ENCODE measurements around the gene MAN1A2. TPM values are rescaled to one million over a fixed set of nuclear protein-coding genes. Genes with fewer than 3 reads are reported as not detected.
"Not testable (repeated sequence)": the region's sequence is repeated elsewhere in the genome, so short reads cannot be mapped to it uniquely, and the experiment has no call there.

MAN1A2 gene
- polyA plus RNA-seq, 1 experiment = 11.9 TPM

DNA sequence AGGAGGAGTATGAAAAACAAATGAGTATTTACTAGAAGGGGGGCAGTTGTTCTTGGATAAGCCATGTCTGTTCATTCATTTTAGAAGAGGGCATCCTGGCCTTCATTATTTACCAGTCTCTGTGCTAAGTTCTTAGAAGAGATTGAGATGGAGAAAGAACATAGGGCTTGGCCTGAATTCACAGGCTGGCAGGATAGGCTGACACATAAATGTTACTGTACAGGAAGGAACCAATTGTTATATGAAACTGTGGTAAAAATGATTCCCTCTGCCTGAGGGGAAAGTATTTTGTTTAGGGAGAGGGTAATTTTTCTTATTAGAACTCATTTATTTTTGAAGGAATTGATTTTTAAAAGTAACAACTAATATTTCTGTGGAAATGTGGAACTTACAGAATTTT lies 99.5 kb downstream of the MAN1A2 start:
- ChIA-PET POLR2A (no interaction called here), CTCF (no interaction called here)
- Histone ChIP-seq H3K36me3 (ENCODE audit: control insufficient read depth, insufficient read depth, low read length) (no peaks in the 10 kb centered on the region), H3K4me3 (ENCODE audit: low read depth, low read length) (no peak overlapping the region), H3K27me3 (ENCODE audit: control insufficient read depth, insufficient read depth, low read length) (no peaks in the 10 kb centered on the region)
- no peak for DNase-seq (ENCODE audit: low read depth)
- TF ChIP-seq, protein P1, sequence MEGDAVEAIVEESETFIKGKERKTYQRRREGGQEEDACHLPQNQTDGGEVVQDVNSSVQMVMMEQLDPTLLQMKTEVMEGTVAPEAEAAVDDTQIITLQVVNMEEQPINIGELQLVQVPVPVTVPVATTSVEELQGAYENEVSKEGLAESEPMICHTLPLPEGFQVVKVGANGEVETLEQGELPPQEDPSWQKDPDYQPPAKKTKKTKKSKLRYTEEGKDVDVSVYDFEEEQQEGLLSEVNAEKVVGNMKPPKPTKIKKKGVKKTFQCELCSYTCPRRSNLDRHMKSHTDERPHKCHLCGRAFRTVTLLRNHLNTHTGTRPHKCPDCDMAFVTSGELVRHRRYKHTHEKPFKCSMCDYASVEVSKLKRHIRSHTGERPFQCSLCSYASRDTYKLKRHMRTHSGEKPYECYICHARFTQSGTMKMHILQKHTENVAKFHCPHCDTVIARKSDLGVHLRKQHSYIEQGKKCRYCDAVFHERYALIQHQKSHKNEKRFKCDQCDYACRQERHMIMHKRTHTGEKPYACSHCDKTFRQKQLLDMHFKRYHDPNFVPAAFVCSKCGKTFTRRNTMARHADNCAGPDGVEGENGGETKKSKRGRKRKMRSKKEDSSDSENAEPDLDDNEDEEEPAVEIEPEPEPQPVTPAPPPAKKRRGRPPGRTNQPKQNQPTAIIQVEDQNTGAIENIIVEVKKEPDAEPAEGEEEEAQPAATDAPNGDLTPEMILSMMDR (IDR thresholded peaks at IDR 0.05; ENCODE audit: insufficient read depth, low read depth, low read length) = no peak

DNA sequence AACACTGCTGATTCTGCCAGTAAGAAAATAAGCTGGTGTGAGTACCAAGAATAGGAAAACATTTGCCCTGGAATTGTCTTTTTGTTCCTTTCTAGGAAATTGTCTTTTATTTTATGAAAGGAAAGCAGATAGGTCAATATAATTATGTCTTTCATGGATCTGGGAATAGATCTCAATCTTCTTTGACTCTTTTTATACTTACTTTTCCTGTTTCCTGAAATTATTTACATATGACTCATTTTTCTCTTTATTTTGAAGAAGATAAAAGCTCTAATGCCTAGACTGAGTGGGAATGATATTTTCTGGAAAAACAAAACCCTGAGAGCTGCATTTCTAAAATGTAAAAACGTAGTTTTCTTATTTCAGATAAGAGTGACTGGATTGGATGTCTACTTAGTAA lies 100.1 kb downstream of the MAN1A2 start:
- Histone ChIP-seq H3K27me3 (ENCODE audit: control insufficient read depth, insufficient read depth, low read length) (no peaks in the 10 kb centered on the region), H3K4me3 (ENCODE audit: low read depth, low read length) (no peak overlapping the region), H3K36me3 (ENCODE audit: control insufficient read depth, insufficient read depth, low read length) (no peaks in the 10 kb centered on the region)
- no peak for DNase-seq (ENCODE audit: low read depth)
- ChIA-PET POLR2A (interaction anchor here (0.7 kb wide), 1 partner anchor 403 kb away, joined by 4 read pairs; no protein-coding TSS in a partner anchor), CTCF (no interaction called here)
- TF ChIP-seq, protein P1 (IDR thresholded peaks at IDR 0.05; ENCODE audit: insufficient read depth, low read depth, low read length) = no peak

DNA sequence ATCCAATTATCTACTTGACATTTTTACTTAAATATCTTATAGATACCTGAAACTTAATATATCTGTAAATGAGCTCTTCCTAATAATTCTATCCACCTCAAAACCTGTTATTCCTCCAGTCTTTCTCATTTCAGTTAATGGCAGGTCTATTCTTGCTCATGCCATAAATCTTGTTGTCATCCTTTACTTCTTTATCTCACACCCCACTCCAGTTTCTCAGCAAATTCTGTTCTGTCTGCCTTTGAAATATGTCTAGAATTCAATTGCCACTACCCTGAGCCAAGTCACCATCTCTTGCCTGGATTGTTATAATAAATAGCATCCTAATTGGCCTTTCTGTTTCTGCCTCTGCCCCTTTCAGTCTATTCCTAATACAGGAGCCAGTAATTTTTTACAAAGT lies 105.8 kb downstream of the MAN1A2 start:
- DNase-seq (ENCODE audit: low read depth) = no peak
- ChIA-PET CTCF (interaction anchor here (1.0 kb wide), 1 partner anchor 15 kb away, joined by 5 read pairs; no protein-coding TSS in a partner anchor), POLR2A (no interaction called here)
- H3K27me3 ChIP-seq (ENCODE audit: control insufficient read depth, insufficient read depth, low read length) = no peaks in the 10 kb centered on the region
- TF ChIP-seq, protein P1 (IDR thresholded peaks at IDR 0.05; ENCODE audit: insufficient read depth, low read depth, low read length) = no peak
- H3K36me3 ChIP-seq (ENCODE audit: control insufficient read depth, insufficient read depth, low read length) = no peaks in the 10 kb centered on the region
- H3K4me3 ChIP-seq (ENCODE audit: low read depth, low read length) = no peak overlapping the region

DNA sequence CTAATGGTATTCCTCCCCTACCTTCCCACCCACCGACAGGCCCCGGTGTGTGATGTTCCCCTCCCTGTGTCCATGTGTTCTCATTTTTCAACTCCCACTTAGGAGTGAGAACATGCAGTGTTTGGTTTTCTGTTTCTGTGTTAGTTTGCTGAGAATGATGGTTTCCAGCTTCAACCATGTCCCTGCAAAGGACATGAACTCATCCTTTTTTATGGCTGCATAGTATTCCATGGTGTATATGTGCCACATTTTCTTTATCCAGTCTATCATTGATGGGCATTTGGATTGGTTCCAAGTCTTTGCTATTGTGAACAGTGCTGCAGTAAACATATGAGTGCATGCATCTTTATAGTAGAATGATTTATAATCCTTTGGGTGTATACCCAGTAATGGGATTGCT lies 108.2 kb downstream of the MAN1A2 start:
- DNase-seq (ENCODE audit: low read depth); H3K4me3 ChIP-seq (ENCODE audit: low read depth, low read length); H3K36me3 ChIP-seq (ENCODE audit: control insufficient read depth, insufficient read depth, low read length); H3K27me3 ChIP-seq (ENCODE audit: control insufficient read depth, insufficient read depth, low read length); POLR2A ChIA-PET; CTCF ChIA-PET: not testable (repeated sequence)

DNA sequence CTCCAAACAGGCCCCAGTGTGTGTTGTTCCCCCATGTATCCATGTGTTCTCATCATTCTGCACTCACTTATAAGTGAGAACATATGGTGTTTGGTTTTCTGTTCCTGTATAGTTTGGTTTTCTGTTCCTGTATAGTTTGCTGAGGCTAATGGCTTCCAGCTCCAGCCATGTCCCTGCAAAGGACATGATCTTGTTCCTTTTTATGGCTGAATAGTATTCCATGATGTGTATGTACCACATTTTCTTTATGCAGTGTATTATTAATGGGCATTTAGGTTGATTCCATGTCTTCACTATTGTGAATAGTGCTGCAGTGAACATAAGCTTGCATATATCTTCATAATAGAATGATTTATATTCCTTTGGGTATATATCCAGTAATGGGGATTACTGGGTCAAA lies 111.8 kb downstream of the MAN1A2 start:
- ChIA-PET POLR2A (no interaction called here), CTCF (interaction anchor here (0.8 kb wide), 1 partner anchor 17 kb away, joined by 3 read pairs; no protein-coding TSS in a partner anchor)
- no peak overlapping the region for H3K4me3 ChIP-seq (ENCODE audit: low read depth, low read length)
- TF ChIP-seq, protein P1 (IDR thresholded peaks at IDR 0.05; ENCODE audit: insufficient read depth, low read depth, low read length) = no peak
- H3K27me3 ChIP-seq (ENCODE audit: control insufficient read depth, insufficient read depth, low read length) = no peaks in the 10 kb centered on the region
- no peak for DNase-seq (ENCODE audit: low read depth)
- no peaks in the 10 kb centered on the region for H3K36me3 ChIP-seq (ENCODE audit: control insufficient read depth, insufficient read depth, low read length)

DNA sequence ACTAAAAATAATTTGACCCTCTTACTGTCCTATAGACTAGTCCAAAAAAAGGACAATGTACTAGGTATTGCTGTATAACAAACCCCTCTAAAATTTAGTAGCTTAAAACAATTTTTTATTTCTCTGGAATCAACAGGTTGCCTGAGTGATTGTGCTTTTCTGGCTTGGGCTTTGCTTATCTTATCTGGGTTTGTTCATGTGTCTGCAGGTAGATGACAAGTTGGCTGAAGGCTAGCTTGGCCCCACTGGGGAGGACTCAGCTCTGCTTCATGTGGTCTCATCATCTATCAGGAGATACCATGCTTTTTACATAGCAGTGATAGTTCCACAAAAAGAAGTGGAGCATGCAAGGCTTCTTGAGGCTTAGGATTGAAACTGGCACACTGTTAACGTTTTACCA lies 114.2 kb downstream of the MAN1A2 start:
- no peak for DNase-seq (ENCODE audit: low read depth)
- H3K36me3 ChIP-seq (ENCODE audit: control insufficient read depth, insufficient read depth, low read length) = no peaks in the 10 kb centered on the region
- no peaks in the 10 kb centered on the region for H3K27me3 ChIP-seq (ENCODE audit: control insufficient read depth, insufficient read depth, low read length)
- ChIA-PET CTCF (no interaction called here), POLR2A (no interaction called here)
- H3K4me3 ChIP-seq (ENCODE audit: low read depth, low read length) = no peak overlapping the region
- TF ChIP-seq, protein P1 (IDR thresholded peaks at IDR 0.05; ENCODE audit: insufficient read depth, low read depth, low read length) = no peak

Measured in BJ (cell line).